LNCAP (cell line): ENCODE data around the gene C1orf53.

Source experiments
- TF ChIP-seq, protein P1 (sequence below): fragments of 450-650 bp; IDR thresholded peaks from 2 replicates; pipeline ENCODE4 v1.5.1; 2017; ENCODE audit warnings: mild to moderate bottlenecking

The C1orf53 gene

DNA sequence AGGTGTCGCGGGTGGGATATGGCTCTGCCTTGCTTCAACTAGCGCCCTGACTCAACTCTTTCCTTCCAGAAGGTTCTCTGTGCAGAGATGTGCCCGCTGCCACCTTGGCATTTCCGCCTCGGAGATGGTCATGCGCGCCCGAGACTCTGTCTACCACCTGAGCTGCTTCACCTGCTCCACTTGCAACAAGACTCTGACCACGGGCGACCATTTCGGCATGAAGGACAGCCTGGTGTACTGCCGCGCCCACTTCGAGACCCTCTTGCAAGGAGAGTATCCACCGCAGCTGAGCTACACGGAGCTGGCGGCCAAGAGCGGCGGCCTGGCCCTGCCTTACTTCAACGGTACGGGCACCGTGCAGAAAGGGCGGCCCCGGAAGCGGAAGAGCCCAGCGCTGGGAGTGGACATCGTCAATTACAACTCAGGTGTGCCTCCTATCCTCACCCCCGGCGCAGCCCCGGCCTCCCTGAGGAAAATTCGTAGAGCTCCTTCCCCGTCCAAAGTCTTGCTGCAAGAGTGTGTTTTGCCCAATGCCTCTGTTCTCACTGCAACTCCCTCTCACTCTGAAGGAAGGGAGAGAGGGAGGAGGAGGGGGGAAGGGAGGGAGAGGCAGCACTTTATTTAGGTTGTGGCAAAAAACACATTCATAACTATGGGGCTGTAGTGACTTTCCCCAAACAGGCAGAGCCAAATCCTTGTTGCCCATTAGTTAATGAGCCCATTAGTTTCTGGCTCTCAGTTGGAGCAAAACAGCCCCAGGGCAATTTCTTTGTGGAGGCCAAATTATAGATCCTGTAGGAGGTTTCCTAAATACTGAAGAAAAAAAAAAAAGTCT, 19.0 kb downstream of the C1orf53 start:
- TF ChIP-seq, protein P1, sequence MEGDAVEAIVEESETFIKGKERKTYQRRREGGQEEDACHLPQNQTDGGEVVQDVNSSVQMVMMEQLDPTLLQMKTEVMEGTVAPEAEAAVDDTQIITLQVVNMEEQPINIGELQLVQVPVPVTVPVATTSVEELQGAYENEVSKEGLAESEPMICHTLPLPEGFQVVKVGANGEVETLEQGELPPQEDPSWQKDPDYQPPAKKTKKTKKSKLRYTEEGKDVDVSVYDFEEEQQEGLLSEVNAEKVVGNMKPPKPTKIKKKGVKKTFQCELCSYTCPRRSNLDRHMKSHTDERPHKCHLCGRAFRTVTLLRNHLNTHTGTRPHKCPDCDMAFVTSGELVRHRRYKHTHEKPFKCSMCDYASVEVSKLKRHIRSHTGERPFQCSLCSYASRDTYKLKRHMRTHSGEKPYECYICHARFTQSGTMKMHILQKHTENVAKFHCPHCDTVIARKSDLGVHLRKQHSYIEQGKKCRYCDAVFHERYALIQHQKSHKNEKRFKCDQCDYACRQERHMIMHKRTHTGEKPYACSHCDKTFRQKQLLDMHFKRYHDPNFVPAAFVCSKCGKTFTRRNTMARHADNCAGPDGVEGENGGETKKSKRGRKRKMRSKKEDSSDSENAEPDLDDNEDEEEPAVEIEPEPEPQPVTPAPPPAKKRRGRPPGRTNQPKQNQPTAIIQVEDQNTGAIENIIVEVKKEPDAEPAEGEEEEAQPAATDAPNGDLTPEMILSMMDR, result no peak

DNA sequence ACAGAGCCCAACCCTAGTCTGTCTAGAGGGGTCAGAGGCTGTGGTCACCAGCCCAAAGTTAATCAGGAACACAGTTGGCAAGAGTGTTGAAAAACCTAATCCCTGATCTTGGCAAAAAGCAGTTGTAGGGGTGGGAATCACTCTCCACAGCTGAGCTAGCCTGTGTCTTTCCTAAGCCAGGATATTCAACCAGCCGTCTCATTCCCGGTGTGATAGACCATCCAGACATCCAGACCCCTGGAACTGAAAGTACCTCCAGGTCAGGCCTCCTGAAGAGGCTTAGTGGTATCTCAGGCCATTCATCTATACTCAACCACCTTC, 19.6 kb downstream of the C1orf53 start:
- TF ChIP-seq, protein P1, result no peak

DNA sequence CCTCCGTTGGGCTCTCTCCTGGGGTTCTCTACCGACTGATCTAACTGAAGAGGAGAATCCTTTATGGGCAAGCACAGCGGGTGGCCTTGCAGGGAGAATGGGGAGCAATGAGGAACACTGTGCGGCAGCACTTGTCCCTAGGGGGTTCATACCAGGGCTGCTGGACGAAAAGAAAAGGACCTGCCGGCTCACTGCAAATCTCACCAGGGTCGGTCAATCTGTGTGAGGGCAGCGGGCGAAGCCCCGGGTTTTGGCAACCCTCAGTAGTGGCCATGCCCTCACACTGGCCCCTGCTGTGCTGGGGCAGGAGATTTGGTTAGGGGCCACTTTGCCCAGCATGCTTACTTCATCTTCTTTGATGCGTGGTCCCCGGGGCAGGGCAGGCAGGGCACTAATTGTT, 20.6 kb downstream of the C1orf53 start:
- TF ChIP-seq, protein P1, result no peak

DNA sequence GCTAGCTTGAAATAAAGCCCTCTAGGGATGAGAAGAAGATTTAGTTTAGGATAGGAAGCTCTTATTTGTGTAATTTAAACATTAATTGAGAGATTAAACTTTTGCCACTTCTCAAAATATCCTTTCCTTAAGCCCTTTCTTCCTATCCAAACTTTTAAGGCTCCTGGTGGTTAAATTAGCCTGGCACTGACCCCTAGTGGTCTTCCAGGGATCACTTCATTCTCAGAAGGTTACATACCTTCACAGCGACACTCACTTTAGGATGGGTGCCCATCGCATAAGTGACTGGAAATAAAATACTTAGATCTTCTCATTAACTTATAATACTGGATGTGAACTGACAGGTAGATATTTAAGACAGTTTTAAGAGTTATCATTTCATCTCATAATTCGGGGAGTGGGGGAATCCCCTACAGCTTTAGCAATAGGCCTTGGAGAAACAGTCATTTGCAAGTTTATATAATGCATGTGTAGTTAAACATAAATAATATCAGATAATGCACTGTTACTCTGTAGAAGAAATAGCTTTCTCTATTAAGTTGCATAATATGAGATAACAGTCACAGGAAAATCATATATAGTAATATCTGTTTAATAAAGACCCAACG, 22.2 kb downstream of the C1orf53 start:
- TF ChIP-seq, protein P1, result peak; percentile 93

DNA sequence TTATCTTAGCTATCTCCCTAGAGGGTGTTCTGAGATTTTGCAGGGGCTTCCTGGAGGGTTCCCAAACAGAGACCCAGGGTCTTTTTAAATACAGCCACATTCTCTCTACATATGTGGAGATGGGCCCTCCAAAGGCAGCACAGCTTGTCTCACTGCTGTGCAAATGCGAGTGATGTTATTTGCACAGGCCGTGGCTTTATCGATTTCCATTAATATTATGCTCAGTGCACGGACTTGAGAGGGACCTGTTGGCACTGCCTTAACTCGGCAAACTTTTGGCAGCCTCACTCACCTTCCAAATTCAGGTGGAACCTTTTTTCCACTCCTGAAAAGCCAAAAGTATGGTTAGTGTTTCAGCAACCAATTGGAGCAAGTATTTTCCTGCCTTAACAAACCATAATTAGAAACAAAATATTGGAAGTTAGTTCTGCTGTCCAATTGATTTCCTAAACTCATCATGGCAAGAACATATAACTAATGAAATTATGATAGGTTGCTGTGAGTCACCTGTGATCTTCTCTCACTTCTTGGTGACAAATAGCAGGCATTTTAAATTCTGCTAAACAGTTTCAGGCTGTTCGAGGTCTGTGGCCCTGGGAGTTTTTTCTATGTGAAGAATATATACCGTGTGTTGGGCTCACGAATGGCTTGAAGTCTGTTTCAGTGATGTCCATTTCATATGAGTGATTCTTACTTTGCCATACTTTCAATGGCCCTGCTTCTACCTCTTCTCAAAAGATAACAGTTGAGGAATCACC, 25.7 kb downstream of the C1orf53 start:
- TF ChIP-seq, protein P1, result no peak

DNA sequence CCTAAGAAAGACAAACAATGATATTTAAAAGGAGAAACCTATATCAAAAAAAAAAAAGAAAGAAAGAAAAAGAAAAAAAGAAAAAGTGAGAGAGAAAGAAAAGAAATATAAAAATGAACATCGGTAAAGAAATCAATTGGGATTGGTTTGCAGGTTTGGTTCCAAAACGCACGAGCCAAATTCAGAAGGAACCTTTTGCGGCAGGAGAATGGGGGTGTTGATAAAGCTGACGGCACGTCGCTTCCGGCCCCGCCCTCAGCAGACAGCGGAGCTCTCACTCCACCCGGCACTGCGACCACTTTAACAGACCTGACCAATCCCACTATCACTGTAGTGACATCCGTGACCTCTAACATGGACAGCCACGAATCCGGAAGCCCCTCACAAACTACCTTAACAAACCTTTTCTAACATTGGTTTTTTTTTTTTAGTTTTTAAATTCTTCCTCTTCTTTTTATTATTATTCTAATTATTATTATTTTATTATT, 26.5 kb downstream of the C1orf53 start:
- TF ChIP-seq, protein P1, result no peak

DNA sequence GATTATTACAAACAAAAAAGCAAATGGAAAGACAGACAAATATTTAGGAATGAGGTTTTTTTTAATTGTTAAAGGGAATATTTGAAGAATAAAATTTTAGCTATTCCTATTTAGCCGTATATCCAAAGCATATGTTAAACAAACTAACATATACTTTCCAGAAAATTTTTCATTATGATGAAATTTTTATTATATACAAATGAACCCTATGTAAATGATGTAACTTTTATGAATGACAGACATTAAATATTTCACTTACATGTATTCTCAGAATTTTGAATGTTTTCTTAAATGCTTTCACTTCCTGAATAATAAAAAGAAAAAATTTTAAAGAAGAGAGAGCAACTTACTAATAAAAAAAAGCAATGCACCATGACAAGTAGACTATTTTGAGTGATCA, 30.6 kb downstream of the C1orf53 start:
- TF ChIP-seq, protein P1, result no peak
